WTC11 (cell line): ENCODE data around the gene CDK2. TPM values are rescaled to one million over a fixed set of nuclear protein-coding genes. Genes with fewer than 3 reads are reported as not detected.

ENCODE experiments used
- ATAC-seq: fragments of 200-7000 bp; cut with Tn5 transposase; 2 replicates; pipeline ENCODE4 v1.10.0; 2021; ENCODE audit warnings: mild to moderate bottlenecking, moderate library complexity
- CTCF ChIA-PET: fragments of 300-600 bp; sonication (Branson Sonifier 250); formaldehyde crosslinking; loops from one replicate; lab custom pipeline; 2021; ENCODE audit warnings: antibody characterized with exemption; lab: Charles Lee
- POLR2A ChIA-PET: fragments of 350-600 bp; sonication (Branson Sonifier 250); formaldehyde crosslinking; loops from one replicate; lab custom pipeline; 2021; ENCODE audit warnings: antibody characterized with exemption; lab: Charles Lee
- DNase-seq: peaks from one replicate; pipeline ENCODE4 v3.0.0; 2021; ENCODE audit warnings: low spot score
- H3K27ac Mint-ChIP-seq: 2 replicates; pipeline ENCODE4 v1.8.0; 2021; ENCODE audit warnings: mixed read lengths
- H3K27me3 Mint-ChIP-seq: 2 replicates; pipeline ENCODE4 v1.8.0; 2021; ENCODE audit warnings: low read depth, mild to moderate bottlenecking, moderate library complexity, mixed read lengths
- H3K36me3 Mint-ChIP-seq: 2 replicates; pipeline ENCODE4 v1.8.0; 2021; ENCODE audit warnings: mixed read lengths
- H3K4me1 Mint-ChIP-seq: 2 replicates; pipeline ENCODE4 v1.8.0; 2022; ENCODE audit warnings: mixed read lengths
- H3K4me3 Mint-ChIP-seq: 2 replicates; pipeline ENCODE4 v1.8.0; 2021; ENCODE audit warnings: mild to moderate bottlenecking, moderate library complexity, mixed read lengths
- H3K9me3 Mint-ChIP-seq: 2 replicates; pipeline ENCODE4 v1.8.0; 2021; ENCODE audit warnings: mixed read lengths
- CREB1 ChIP-seq: sonication (generic); formaldehyde crosslinking; IDR thresholded peaks from 2 replicates; pipeline ENCODE4 v1.8.0; 2023; ENCODE audit warnings: mild to moderate bottlenecking, missing genetic modification reagents
- EMX1 ChIP-seq: fragments of 250-450 bp; sonication (Bioruptor Pico); IDR thresholded peaks from 2 replicates; pipeline ENCODE4 v1.8.0; 2021; ENCODE audit warnings: mild to moderate bottlenecking
- NFATC4 ChIP-seq: fragments of 250-450 bp; sonication (Bioruptor Pico); IDR thresholded peaks from 2 replicates; pipeline ENCODE4 v1.9.0; 2021; ENCODE audit warnings: mild to moderate bottlenecking
- NR2C2 ChIP-seq: sonication (generic); formaldehyde crosslinking; IDR thresholded peaks from 2 replicates; pipeline ENCODE4 v1.8.0; 2022; ENCODE audit warnings: mild to moderate bottlenecking, missing genetic modification reagents
- NR3C1 ChIP-seq: sonication (generic); formaldehyde crosslinking; conservative IDR thresholded peaks from 2 replicates; pipeline ENCODE4 v1.8.1; 2023; ENCODE audit warnings: low read depth, mild to moderate bottlenecking, missing genetic modification reagents
- RORB ChIP-seq: fragments of 250-450 bp; sonication (Bioruptor Pico); IDR thresholded peaks from 2 replicates; pipeline ENCODE4 v1.9.0; 2021; ENCODE audit warnings: mild to moderate bottlenecking
- SMAD3 ChIP-seq: sonication (generic); formaldehyde crosslinking; IDR thresholded peaks from 2 replicates; pipeline ENCODE4 v1.8.0; 2022; ENCODE audit warnings: missing genetic modification reagents, mild to moderate bottlenecking, borderline replicate concordance
- SP1 ChIP-seq: sonication (generic); formaldehyde crosslinking; conservative IDR thresholded peaks from 2 replicates; pipeline ENCODE4 v1.8.1; 2022; ENCODE audit warnings: missing genetic modification reagents
- TCF7 ChIP-seq: sonication (generic); formaldehyde crosslinking; IDR thresholded peaks from 2 replicates; pipeline ENCODE4 v1.8.0; 2022; ENCODE audit warnings: mild to moderate bottlenecking, low read depth, missing genetic modification reagents, moderate library complexity
- TEAD4 ChIP-seq: sonication (generic); formaldehyde crosslinking; IDR thresholded peaks from 2 replicates; pipeline ENCODE4 v1.8.0; 2022; ENCODE audit warnings: mild to moderate bottlenecking, missing genetic modification reagents
- ZNF121 ChIP-seq: sonication (generic); formaldehyde crosslinking; IDR thresholded peaks from 2 replicates; pipeline ENCODE4 v1.8.0; 2023; ENCODE audit warnings: missing genetic modification reagents
- ZNF317 ChIP-seq: sonication (generic); formaldehyde crosslinking; IDR thresholded peaks from 2 replicates; pipeline ENCODE4 v1.8.1; 2023; ENCODE audit warnings: low read depth, mild to moderate bottlenecking, moderate library complexity, missing genetic modification reagents, borderline replicate concordance
- ZNF396 ChIP-seq: fragments of 250-450 bp; sonication (Bioruptor Pico); IDR thresholded peaks from 2 replicates; pipeline ENCODE4 v1.8.0; 2021; ENCODE audit warnings: mild to moderate bottlenecking, moderate library complexity, borderline replicate concordance
- total RNA-seq: library from RNA; stranded (reverse); gene quantifications from 3 replicates; pipeline ENCODE4 v1.2.3, GENCODE V29; 2021
- TF ChIP-seq, protein P1 (sequence below): sonication (generic); formaldehyde crosslinking; IDR thresholded peaks from 2 replicates; pipeline ENCODE4 v1.8.0; 2022; ENCODE audit warnings: missing genetic modification reagents
- TF ChIP-seq, protein P2 (sequence below): sonication (generic); formaldehyde crosslinking; IDR thresholded peaks from 2 replicates; pipeline ENCODE4 v1.8.1; 2022; ENCODE audit warnings: mild to moderate bottlenecking, missing genetic modification reagents, moderate library complexity, borderline replicate concordance
- TF ChIP-seq, protein P3 (sequence below): fragments of 200-600 bp; IDR thresholded peaks from 2 replicates; pipeline ENCODE4 v1.8.0; 2022; ENCODE audit warnings: antibody characterized with exemption
- TF ChIP-seq, protein P4 (sequence below): sonication (generic); formaldehyde crosslinking; IDR thresholded peaks from 2 replicates; pipeline ENCODE4 v1.8.0; 2023; ENCODE audit warnings: missing genetic modification reagents, mild to moderate bottlenecking, borderline replicate concordance
- TF ChIP-seq, protein P5 (sequence below): sonication (generic); formaldehyde crosslinking; IDR thresholded peaks from 2 replicates; pipeline ENCODE4 v1.8.0; 2022; ENCODE audit warnings: mild to moderate bottlenecking, missing genetic modification reagents
- TF ChIP-seq, protein P6 (sequence below): sonication (generic); formaldehyde crosslinking; conservative IDR thresholded peaks from 2 replicates; pipeline ENCODE4 v1.8.1; 2023; ENCODE audit warnings: mild to moderate bottlenecking, low read depth, missing genetic modification reagents, moderate library complexity
- TF ChIP-seq, protein P7 (sequence below): sonication (generic); formaldehyde crosslinking; IDR thresholded peaks from 2 replicates; pipeline ENCODE4 v1.8.1; 2023; ENCODE audit warnings: mild to moderate bottlenecking, missing genetic modification reagents

CDK2 gene
- total RNA-seq, 1 experiment from 2014 or later, result 43.1 TPM

DNA sequence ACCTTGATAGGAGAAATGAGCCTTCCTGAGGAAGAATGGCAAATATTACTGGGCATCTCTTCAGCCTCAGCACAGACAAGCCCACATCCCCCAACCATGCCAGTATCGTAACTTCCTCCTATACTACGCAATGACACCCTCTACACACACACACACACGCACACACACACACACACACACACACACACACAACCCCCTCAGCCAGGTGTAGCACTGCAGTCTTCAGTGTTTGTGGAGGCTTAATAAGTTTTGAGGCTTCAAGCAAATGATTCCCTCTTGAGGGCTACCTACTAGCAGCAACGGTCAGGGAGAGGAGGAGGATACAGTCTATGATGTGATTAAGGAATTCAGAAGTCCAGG lies 34.1 kb upstream of the CDK2 start:
- no peaks in the 10 kb centered on the region for H3K9me3 Mint-ChIP-seq
- H3K4me1 Mint-ChIP-seq, result peaks cover 35% of the 10 kb centered on the region
- POLR2A ChIA-PET, result interaction anchor here (1.5 kb wide), 1 partner anchor 41 kb away, joined by 4 read pairs; the partner anchor contains the start of gene RAB5B

More for the DNA sequence above, 34.1 kb upstream of the CDK2 start:
- Mint-ChIP-seq H3K27me3 (peaks cover 59% of the 10 kb centered on the region), H3K4me3 (peak overlapping the region; percentile 85), H3K36me3 (no peaks in the 10 kb centered on the region), H3K27ac (no peak overlapping the region)
- DNase-seq (no peak), ATAC-seq (no peak)
- CTCF ChIA-PET, result interaction anchor here (1.3 to 4.9 kb wide), 3 partner anchors 7 to 195 kb away, joined by 4 to 40 read pairs (median 30); no protein-coding TSS in a partner anchor
- TF ChIP-seq NFATC4 (CRISPR knock-in tag) (no peak), EMX1 (CRISPR knock-in tag) (no peak), SP1 (CRISPR knock-in tag) (no peak), TEAD4 (CRISPR knock-in tag) (no peak), RORB (CRISPR knock-in tag) (no peak), NR3C1 (no peak), NR2C2 (CRISPR knock-in tag) (no peak), CREB1 (CRISPR knock-in tag) (no peak), ZNF317 (CRISPR knock-in tag) (no peak), ZNF396 (CRISPR knock-in tag) (no peak), SMAD3 (CRISPR knock-in tag) (no peak), TCF7 (CRISPR knock-in tag) (no peak), ZNF121 (no peak)
- TF ChIP-seq, protein P1, sequence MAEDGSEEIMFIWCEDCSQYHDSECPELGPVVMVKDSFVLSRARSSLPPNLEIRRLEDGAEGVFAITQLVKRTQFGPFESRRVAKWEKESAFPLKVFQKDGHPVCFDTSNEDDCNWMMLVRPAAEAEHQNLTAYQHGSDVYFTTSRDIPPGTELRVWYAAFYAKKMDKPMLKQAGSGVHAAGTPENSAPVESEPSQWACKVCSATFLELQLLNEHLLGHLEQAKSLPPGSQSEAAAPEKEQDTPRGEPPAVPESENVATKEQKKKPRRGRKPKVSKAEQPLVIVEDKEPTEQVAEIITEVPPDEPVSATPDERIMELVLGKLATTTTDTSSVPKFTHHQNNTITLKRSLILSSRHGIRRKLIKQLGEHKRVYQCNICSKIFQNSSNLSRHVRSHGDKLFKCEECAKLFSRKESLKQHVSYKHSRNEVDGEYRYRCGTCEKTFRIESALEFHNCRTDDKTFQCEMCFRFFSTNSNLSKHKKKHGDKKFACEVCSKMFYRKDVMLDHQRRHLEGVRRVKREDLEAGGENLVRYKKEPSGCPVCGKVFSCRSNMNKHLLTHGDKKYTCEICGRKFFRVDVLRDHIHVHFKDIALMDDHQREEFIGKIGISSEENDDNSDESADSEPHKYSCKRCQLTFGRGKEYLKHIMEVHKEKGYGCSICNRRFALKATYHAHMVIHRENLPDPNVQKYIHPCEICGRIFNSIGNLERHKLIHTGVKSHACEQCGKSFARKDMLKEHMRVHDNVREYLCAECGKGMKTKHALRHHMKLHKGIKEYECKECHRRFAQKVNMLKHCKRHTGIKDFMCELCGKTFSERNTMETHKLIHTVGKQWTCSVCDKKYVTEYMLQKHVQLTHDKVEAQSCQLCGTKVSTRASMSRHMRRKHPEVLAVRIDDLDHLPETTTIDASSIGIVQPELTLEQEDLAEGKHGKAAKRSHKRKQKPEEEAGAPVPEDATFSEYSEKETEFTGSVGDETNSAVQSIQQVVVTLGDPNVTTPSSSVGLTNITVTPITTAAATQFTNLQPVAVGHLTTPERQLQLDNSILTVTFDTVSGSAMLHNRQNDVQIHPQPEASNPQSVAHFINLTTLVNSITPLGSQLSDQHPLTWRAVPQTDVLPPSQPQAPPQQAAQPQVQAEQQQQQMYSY (CRISPR knock-in tag), result no peak
- TF ChIP-seq, protein P2, sequence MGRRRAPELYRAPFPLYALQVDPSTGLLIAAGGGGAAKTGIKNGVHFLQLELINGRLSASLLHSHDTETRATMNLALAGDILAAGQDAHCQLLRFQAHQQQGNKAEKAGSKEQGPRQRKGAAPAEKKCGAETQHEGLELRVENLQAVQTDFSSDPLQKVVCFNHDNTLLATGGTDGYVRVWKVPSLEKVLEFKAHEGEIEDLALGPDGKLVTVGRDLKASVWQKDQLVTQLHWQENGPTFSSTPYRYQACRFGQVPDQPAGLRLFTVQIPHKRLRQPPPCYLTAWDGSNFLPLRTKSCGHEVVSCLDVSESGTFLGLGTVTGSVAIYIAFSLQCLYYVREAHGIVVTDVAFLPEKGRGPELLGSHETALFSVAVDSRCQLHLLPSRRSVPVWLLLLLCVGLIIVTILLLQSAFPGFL (CRISPR knock-in tag), result no peak
- TF ChIP-seq, protein P3, sequence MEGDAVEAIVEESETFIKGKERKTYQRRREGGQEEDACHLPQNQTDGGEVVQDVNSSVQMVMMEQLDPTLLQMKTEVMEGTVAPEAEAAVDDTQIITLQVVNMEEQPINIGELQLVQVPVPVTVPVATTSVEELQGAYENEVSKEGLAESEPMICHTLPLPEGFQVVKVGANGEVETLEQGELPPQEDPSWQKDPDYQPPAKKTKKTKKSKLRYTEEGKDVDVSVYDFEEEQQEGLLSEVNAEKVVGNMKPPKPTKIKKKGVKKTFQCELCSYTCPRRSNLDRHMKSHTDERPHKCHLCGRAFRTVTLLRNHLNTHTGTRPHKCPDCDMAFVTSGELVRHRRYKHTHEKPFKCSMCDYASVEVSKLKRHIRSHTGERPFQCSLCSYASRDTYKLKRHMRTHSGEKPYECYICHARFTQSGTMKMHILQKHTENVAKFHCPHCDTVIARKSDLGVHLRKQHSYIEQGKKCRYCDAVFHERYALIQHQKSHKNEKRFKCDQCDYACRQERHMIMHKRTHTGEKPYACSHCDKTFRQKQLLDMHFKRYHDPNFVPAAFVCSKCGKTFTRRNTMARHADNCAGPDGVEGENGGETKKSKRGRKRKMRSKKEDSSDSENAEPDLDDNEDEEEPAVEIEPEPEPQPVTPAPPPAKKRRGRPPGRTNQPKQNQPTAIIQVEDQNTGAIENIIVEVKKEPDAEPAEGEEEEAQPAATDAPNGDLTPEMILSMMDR, result no peak
- TF ChIP-seq, protein P4, sequence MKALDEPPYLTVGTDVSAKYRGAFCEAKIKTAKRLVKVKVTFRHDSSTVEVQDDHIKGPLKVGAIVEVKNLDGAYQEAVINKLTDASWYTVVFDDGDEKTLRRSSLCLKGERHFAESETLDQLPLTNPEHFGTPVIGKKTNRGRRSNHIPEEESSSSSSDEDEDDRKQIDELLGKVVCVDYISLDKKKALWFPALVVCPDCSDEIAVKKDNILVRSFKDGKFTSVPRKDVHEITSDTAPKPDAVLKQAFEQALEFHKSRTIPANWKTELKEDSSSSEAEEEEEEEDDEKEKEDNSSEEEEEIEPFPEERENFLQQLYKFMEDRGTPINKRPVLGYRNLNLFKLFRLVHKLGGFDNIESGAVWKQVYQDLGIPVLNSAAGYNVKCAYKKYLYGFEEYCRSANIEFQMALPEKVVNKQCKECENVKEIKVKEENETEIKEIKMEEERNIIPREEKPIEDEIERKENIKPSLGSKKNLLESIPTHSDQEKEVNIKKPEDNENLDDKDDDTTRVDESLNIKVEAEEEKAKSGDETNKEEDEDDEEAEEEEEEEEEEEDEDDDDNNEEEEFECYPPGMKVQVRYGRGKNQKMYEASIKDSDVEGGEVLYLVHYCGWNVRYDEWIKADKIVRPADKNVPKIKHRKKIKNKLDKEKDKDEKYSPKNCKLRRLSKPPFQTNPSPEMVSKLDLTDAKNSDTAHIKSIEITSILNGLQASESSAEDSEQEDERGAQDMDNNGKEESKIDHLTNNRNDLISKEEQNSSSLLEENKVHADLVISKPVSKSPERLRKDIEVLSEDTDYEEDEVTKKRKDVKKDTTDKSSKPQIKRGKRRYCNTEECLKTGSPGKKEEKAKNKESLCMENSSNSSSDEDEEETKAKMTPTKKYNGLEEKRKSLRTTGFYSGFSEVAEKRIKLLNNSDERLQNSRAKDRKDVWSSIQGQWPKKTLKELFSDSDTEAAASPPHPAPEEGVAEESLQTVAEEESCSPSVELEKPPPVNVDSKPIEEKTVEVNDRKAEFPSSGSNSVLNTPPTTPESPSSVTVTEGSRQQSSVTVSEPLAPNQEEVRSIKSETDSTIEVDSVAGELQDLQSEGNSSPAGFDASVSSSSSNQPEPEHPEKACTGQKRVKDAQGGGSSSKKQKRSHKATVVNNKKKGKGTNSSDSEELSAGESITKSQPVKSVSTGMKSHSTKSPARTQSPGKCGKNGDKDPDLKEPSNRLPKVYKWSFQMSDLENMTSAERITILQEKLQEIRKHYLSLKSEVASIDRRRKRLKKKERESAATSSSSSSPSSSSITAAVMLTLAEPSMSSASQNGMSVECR, result no peak
- TF ChIP-seq, protein P5, sequence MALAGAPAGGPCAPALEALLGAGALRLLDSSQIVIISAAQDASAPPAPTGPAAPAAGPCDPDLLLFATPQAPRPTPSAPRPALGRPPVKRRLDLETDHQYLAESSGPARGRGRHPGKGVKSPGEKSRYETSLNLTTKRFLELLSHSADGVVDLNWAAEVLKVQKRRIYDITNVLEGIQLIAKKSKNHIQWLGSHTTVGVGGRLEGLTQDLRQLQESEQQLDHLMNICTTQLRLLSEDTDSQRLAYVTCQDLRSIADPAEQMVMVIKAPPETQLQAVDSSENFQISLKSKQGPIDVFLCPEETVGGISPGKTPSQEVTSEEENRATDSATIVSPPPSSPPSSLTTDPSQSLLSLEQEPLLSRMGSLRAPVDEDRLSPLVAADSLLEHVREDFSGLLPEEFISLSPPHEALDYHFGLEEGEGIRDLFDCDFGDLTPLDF (CRISPR knock-in tag), result no peak
- TF ChIP-seq, protein P6, sequence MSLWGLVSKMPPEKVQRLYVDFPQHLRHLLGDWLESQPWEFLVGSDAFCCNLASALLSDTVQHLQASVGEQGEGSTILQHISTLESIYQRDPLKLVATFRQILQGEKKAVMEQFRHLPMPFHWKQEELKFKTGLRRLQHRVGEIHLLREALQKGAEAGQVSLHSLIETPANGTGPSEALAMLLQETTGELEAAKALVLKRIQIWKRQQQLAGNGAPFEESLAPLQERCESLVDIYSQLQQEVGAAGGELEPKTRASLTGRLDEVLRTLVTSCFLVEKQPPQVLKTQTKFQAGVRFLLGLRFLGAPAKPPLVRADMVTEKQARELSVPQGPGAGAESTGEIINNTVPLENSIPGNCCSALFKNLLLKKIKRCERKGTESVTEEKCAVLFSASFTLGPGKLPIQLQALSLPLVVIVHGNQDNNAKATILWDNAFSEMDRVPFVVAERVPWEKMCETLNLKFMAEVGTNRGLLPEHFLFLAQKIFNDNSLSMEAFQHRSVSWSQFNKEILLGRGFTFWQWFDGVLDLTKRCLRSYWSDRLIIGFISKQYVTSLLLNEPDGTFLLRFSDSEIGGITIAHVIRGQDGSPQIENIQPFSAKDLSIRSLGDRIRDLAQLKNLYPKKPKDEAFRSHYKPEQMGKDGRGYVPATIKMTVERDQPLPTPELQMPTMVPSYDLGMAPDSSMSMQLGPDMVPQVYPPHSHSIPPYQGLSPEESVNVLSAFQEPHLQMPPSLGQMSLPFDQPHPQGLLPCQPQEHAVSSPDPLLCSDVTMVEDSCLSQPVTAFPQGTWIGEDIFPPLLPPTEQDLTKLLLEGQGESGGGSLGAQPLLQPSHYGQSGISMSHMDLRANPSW (CRISPR knock-in tag), result no peak
- TF ChIP-seq, protein P7, sequence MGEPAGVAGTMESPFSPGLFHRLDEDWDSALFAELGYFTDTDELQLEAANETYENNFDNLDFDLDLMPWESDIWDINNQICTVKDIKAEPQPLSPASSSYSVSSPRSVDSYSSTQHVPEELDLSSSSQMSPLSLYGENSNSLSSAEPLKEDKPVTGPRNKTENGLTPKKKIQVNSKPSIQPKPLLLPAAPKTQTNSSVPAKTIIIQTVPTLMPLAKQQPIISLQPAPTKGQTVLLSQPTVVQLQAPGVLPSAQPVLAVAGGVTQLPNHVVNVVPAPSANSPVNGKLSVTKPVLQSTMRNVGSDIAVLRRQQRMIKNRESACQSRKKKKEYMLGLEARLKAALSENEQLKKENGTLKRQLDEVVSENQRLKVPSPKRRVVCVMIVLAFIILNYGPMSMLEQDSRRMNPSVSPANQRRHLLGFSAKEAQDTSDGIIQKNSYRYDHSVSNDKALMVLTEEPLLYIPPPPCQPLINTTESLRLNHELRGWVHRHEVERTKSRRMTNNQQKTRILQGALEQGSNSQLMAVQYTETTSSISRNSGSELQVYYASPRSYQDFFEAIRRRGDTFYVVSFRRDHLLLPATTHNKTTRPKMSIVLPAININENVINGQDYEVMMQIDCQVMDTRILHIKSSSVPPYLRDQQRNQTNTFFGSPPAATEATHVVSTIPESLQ, result no peak
